ENCODE data around the gene TARBP1. TPM values are rescaled to one million over a fixed set of nuclear protein-coding genes. Genes with fewer than 3 reads are reported as not detected.
A peak's percentile ranks its signal among the peaks of the same experiment; 100 is the strongest.

TARBP1 gene
- total RNA-seq, 1 experiment from 2014 or later = 47.3 TPM

DNA sequence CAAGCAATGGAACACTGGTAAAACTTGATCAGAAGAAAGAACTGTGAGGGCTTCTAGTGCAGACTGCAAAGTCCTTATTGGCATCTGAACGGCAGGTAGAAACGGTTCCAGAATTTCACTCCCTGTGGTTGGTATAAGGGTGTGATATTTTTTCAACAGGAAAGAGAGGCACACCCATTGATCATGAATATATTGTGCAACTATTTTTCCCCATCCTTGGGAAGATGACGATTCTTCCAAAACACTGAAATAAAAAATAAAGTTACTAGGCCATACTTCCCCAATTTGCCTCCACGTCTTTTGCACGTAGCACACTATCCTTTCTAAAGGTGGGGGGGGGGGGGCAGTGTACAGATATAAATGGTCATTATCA, 49.6 kb downstream of the TARBP1 start:
- Histone ChIP-seq H4K20me1 (ENCODE audit: insufficient read depth) (no peaks in the 10 kb centered on the region), H2AFZ (no peak overlapping the region), H3K4me3 (no peak overlapping the region), H3K79me2 (ENCODE audit: low read depth) (no peaks in the 10 kb centered on the region), H3K27me3 (ENCODE audit: insufficient read depth, low read depth) (no peaks in the 10 kb centered on the region), H3K9me3 (ENCODE audit: insufficient read depth, low read depth) (no peaks in the 10 kb centered on the region), H3K36me3 (ENCODE audit: low read depth) (peaks cover 44% of the 10 kb centered on the region), H3K4me1 (replicated peaks; ENCODE audit: insufficient read depth) (no peaks in the 10 kb centered on the region), H3K27ac (no peak overlapping the region), H3F3A (ENCODE audit: insufficient read depth, low read depth) (no peaks in the 10 kb centered on the region; the same call in 1 of the 2 replicates), H3K9me2 (ENCODE audit: insufficient read depth) (no peaks in the 10 kb centered on the region), H3K4me2 (no peak overlapping the region)
- no peak for TF ChIP-seq EZH2 (IDR thresholded peaks at IDR 0.05; ENCODE audit: low read depth)
- TF ChIP-seq, protein P1, sequence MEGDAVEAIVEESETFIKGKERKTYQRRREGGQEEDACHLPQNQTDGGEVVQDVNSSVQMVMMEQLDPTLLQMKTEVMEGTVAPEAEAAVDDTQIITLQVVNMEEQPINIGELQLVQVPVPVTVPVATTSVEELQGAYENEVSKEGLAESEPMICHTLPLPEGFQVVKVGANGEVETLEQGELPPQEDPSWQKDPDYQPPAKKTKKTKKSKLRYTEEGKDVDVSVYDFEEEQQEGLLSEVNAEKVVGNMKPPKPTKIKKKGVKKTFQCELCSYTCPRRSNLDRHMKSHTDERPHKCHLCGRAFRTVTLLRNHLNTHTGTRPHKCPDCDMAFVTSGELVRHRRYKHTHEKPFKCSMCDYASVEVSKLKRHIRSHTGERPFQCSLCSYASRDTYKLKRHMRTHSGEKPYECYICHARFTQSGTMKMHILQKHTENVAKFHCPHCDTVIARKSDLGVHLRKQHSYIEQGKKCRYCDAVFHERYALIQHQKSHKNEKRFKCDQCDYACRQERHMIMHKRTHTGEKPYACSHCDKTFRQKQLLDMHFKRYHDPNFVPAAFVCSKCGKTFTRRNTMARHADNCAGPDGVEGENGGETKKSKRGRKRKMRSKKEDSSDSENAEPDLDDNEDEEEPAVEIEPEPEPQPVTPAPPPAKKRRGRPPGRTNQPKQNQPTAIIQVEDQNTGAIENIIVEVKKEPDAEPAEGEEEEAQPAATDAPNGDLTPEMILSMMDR (conservative IDR thresholded peaks at IDR 0.05) = no peak
- POLR2A ChIA-PET (ENCODE audit: unreplicated experiment) = no interaction called here
- no TSS peak for BruUV-seq (replicated peaks)
- no peak for DNase-seq
- CTCF ChIA-PET = interaction anchor here (0.6 kb wide), 1 partner anchor 765 kb away, joined by 3 read pairs; no protein-coding TSS in a partner anchor
- intact Hi-C loops (cut with micrococcal nuclease; ENCODE audit: unreplicated experiment) = no loop called here

DNA sequence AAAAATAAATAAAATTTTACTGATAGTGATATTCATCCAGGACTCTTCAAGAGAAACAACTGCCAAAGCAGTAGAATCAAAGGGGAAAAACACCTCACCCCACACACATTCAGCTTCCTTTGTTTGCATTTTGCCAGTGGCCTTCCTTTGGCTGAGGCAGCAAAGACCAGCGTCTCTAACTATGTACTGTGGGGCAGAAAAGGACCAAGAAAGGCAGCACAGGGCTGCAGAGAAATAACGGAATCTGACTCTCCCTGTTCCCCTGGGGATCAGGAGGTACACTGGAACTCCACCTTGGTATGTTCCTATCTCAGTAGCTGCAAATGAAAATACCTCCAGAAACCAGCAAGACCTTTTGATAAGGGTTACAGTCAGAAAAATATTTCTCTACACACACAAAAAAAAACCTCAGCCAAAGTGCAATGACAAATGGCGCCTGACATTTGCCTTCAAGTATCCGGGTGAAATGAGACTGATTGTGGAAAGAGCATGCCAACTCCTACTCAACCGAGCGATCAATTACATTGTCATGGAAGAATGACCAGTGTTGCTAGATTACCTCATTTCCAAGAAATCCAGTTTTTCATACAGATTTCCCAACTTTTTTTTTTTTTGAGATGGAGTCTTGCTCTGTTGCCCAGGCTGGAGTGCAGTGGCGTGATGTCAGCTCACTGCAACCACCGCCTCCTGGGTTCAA, 50.9 kb downstream of the TARBP1 start:
- POLR2A ChIA-PET (ENCODE audit: unreplicated experiment) = no interaction called here
- TF ChIP-seq EZH2 (IDR thresholded peaks at IDR 0.05; ENCODE audit: low read depth) = no peak
- TF ChIP-seq, protein P1 (conservative IDR thresholded peaks at IDR 0.05) = no peak
- Histone ChIP-seq H3K4me3 (no peak overlapping the region), H3K4me2 (no peak overlapping the region), H3K79me2 (ENCODE audit: low read depth) (no peaks in the 10 kb centered on the region), H3K4me1 (replicated peaks; ENCODE audit: insufficient read depth) (no peaks in the 10 kb centered on the region), H2AFZ (no peak overlapping the region), H3K27ac (no peak overlapping the region), H3K27me3 (ENCODE audit: insufficient read depth, low read depth) (no peaks in the 10 kb centered on the region), H3F3A (ENCODE audit: insufficient read depth, low read depth) (no peaks in the 10 kb centered on the region; the same call in 1 of the 2 replicates), H3K9me3 (ENCODE audit: insufficient read depth, low read depth) (no peaks in the 10 kb centered on the region), H3K9me2 (ENCODE audit: insufficient read depth) (no peaks in the 10 kb centered on the region), H4K20me1 (ENCODE audit: insufficient read depth) (no peaks in the 10 kb centered on the region), H3K36me3 (ENCODE audit: low read depth) (peaks cover 48% of the 10 kb centered on the region)
- TSS peak; percentile 15 for BruUV-seq (replicated peaks)
- CTCF ChIA-PET = no interaction called here
- intact Hi-C loops (cut with micrococcal nuclease; ENCODE audit: unreplicated experiment) = no loop called here
- DNase-seq = no peak

DNA sequence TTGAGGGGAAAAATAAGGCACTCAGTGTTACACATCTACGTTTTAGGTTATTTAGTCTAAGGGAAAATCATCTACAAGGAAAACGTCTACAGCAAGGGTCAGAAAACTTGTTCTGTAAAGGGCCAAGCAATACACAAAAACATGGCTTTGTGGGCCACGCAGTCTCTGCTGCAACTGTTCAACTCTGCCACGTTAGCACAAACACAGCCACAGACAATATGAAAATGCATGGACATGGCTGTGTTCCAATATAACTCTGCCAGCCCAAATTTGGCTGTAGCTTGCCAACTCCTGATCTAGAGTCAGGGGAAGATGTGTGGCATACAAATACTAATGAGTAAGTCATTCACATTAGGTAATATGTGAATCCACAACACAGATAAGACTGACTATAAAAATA, 65.0 kb downstream of the TARBP1 start:
- no peaks in the 10 kb centered on the region; the same call in 1 of the 2 replicates for H3K9me2 ChIP-seq (ENCODE audit: insufficient read depth)
- H3K9me3 ChIP-seq (ENCODE audit: insufficient read depth, low read depth) = no peaks in the 10 kb centered on the region
- H3K4me2 ChIP-seq = no peak overlapping the region
- H3F3A ChIP-seq (ENCODE audit: insufficient read depth, low read depth) = no peaks in the 10 kb centered on the region; the same call in 1 of the 2 replicates
- no TSS peak for BruUV-seq (replicated peaks)
- POLR2A ChIA-PET (ENCODE audit: unreplicated experiment) = no interaction called here
- H3K27me3 ChIP-seq (ENCODE audit: insufficient read depth, low read depth) = no peaks in the 10 kb centered on the region
- H4K20me1 ChIP-seq (ENCODE audit: insufficient read depth) = 0 out of 2 replicates have a peak, but pooled peaks cover 3% of the 10 kb centered on the region
- no peaks in the 10 kb centered on the region for H3K79me2 ChIP-seq (ENCODE audit: low read depth)
- no peak for DNase-seq
- H3K27ac ChIP-seq = no peak overlapping the region
- H3K4me1 ChIP-seq (replicated peaks; ENCODE audit: insufficient read depth) = no peaks in the 10 kb centered on the region
- no peak for TF ChIP-seq EZH2 (IDR thresholded peaks at IDR 0.05; ENCODE audit: low read depth)
- TF ChIP-seq, protein P1 (conservative IDR thresholded peaks at IDR 0.05) = no peak
- H2AFZ ChIP-seq = no peak overlapping the region
- H3K4me3 ChIP-seq = no peak overlapping the region
- CTCF ChIA-PET = no interaction called here
- H3K36me3 ChIP-seq (ENCODE audit: low read depth) = peaks cover 21% of the 10 kb centered on the region
- intact Hi-C loops (cut with micrococcal nuclease; ENCODE audit: unreplicated experiment) = no loop called here

Data from PC-9 (cell line).